HepG2 (cell line): ENCODE data around the gene GDF11. TPM values are rescaled to one million over a fixed set of nuclear protein-coding genes. Genes with fewer than 3 reads are reported as not detected.
A peak's percentile ranks its signal among the peaks of the same experiment; 100 is the strongest.

Source experiments
- FOXO4 ChIP-seq: sonication (generic); formaldehyde crosslinking; conservative IDR thresholded peaks from 2 replicates; pipeline ENCODE4 v1.8.1; 2023; ENCODE audit warnings: missing genetic modification reagents
- HMGXB3 ChIP-seq: sonication (generic); formaldehyde crosslinking; IDR thresholded peaks from 2 replicates; pipeline ENCODE4 v1.4.0; 2020; ENCODE audit warnings: missing genetic modification reagents, borderline replicate concordance
- KDM5B ChIP-seq: sonication (generic); formaldehyde crosslinking; IDR thresholded peaks from 2 replicates; pipeline ENCODE4 v1.4.0; 2020; ENCODE audit warnings: missing genetic modification reagents, mild to moderate bottlenecking, borderline replicate concordance
- MAFG ChIP-seq: sonication (generic); formaldehyde crosslinking; IDR thresholded peaks from 2 replicates; pipeline ENCODE4 v1.5.1; 2020; ENCODE audit warnings: mild to moderate bottlenecking, missing genetic modification reagents
- MLLT10 ChIP-seq: sonication (generic); formaldehyde crosslinking; IDR thresholded peaks from 2 replicates; pipeline ENCODE4 v1.4.0; 2020; ENCODE audit warnings: missing genetic modification reagents
- NCOA2 ChIP-seq: sonication (generic); formaldehyde crosslinking; IDR thresholded peaks from 2 replicates; pipeline ENCODE4 v1.8.0; 2022; ENCODE audit warnings: inconsistent platforms
- NFYC ChIP-seq: IDR thresholded peaks from 2 replicates; pipeline ENCODE4 v1.6.1; 2016; ENCODE audit warnings: missing genetic modification reagents, missing compliant biosample characterization
- ZNF263 ChIP-seq: sonication (generic); formaldehyde crosslinking; IDR thresholded peaks from 2 replicates; pipeline ENCODE4 v1.4.0; 2020; ENCODE audit warnings: missing genetic modification reagents
- ZNF274 ChIP-seq: sonication (generic); formaldehyde crosslinking; IDR thresholded peaks from 2 replicates; pipeline ENCODE4 v1.5.1; 2020; ENCODE audit warnings: mild to moderate bottlenecking, missing genetic modification reagents
- ZNF687 ChIP-seq: sonication (generic); formaldehyde crosslinking; IDR thresholded peaks from 2 replicates; pipeline ENCODE4 v1.5.1; 2020; ENCODE audit warnings: mild to moderate bottlenecking, missing genetic modification reagents, moderate library complexity
- ZNF749 ChIP-seq: sonication (generic); formaldehyde crosslinking; IDR thresholded peaks from 2 replicates; pipeline ENCODE4 v1.8.0; 2022; ENCODE audit warnings: mild to moderate bottlenecking, missing genetic modification reagents, moderate library complexity, borderline replicate concordance
- ZNF790 ChIP-seq: sonication (generic); formaldehyde crosslinking; IDR thresholded peaks from 2 replicates; pipeline ENCODE4 v1.8.0; 2022; ENCODE audit warnings: missing genetic modification reagents, mild to moderate bottlenecking, borderline replicate concordance
- polyA plus RNA-seq, 8 experiments: library from polyadenylated mRNA; depleted of rRNA in 3 of 8; stranded (reverse) in 7 of 8; unstranded in 1 of 8; fragments of >200 nt; fragmentation: Illumina TruSeq in 4 of 8; extraction: Trizol in 4 of 8; gene quantifications; 2 replicates each; pipeline versions ENCODE4 v1.2.1 to v1.2.3, GENCODE V29; 2011 to 2016; ENCODE audit warnings: low read depth in 4 of 8, missing spikeins in 1 of 8, mixed read lengths in 1 of 8; ENCODE audit not compliant: insufficient read depth in 1 of 8
- total RNA-seq, 5 experiments: library from RNA; depleted of rRNA; stranded (reverse); fragments of >200 nt; fragmentation: Illumina TruSeq; extraction: Trizol; gene quantifications; 2 replicates each; pipeline ENCODE4 v1.2.3, GENCODE V29; 2016; ENCODE audit warnings: low read depth in 1 of 5
- TF ChIP-seq, protein P1 (sequence below): sonication (generic); formaldehyde crosslinking; IDR thresholded peaks from 2 replicates; pipeline ENCODE4 v1.5.0; 2020; ENCODE audit warnings: missing genetic modification reagents, mild to moderate bottlenecking, borderline replicate concordance
- TF ChIP-seq, protein P2 (sequence below): fragments of 450-650 bp; IDR thresholded peaks from 2 replicates; pipeline ENCODE4 v1.6.1; 2017; ENCODE audit warnings: mild to moderate bottlenecking

GDF11 gene
- total and polyA plus RNA-seq, 2 of the 13 experiments (the other 11 are each of a cell fraction or from before 2014, with no cell fraction given), result 0.63 to 1.5 TPM

GRCh38 chr12:55715833-55716581 is 26.9 kb upstream of the GDF11 start, which contains the start of gene BLOC1S1 (continued):
- TF ChIP-seq ZNF749 (CRISPR knock-in tag), result 0 out of 2 replicates have a peak, but pooled peaks have one; percentile 59
- TF ChIP-seq, protein P1, sequence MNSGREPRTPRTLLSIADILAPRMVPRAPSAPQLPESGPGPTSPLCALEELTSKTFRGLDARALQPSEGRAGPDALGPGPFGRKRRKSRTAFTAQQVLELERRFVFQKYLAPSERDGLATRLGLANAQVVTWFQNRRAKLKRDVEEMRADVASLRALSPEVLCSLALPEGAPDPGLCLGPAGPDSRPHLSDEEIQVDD, result no peak
- no peak for TF ChIP-seq MLLT10 (CRISPR knock-in tag)
- peak; percentile 78; the same call in 1 of the 2 replicates for TF ChIP-seq KDM5B (CRISPR knock-in tag)
- 0 out of 2 replicates have a peak, but pooled peaks have one; percentile 66 for TF ChIP-seq HMGXB3 (CRISPR knock-in tag)
- TF ChIP-seq FOXO4 (CRISPR knock-in tag), result no peak
- TF ChIP-seq NFYC (CRISPR knock-in tag), result peak; percentile 67
- TF ChIP-seq ZNF274 (CRISPR knock-in tag), result no peak
- TF ChIP-seq NCOA2, result peak; percentile 55
- TF ChIP-seq ZNF263 (CRISPR knock-in tag), result 0 out of 2 replicates have a peak, but pooled peaks have one; percentile 56
- TF ChIP-seq, protein P2, sequence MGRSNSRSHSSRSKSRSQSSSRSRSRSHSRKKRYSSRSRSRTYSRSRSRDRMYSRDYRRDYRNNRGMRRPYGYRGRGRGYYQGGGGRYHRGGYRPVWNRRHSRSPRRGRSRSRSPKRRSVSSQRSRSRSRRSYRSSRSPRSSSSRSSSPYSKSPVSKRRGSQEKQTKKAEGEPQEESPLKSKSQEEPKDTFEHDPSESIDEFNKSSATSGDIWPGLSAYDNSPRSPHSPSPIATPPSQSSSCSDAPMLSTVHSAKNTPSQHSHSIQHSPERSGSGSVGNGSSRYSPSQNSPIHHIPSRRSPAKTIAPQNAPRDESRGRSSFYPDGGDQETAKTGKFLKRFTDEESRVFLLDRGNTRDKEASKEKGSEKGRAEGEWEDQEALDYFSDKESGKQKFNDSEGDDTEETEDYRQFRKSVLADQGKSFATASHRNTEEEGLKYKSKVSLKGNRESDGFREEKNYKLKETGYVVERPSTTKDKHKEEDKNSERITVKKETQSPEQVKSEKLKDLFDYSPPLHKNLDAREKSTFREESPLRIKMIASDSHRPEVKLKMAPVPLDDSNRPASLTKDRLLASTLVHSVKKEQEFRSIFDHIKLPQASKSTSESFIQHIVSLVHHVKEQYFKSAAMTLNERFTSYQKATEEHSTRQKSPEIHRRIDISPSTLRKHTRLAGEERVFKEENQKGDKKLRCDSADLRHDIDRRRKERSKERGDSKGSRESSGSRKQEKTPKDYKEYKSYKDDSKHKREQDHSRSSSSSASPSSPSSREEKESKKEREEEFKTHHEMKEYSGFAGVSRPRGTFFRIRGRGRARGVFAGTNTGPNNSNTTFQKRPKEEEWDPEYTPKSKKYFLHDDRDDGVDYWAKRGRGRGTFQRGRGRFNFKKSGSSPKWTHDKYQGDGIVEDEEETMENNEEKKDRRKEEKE, result no peak
- TF ChIP-seq MAFG (CRISPR knock-in tag), result no peak
- no peak for TF ChIP-seq ZNF790 (CRISPR knock-in tag)
- TF ChIP-seq ZNF687 (CRISPR knock-in tag), result peak; percentile 93
